Cardiac fibroblast (primary cell): Measurements from ENCODE around the gene CFAP57.
"Not testable (repeated sequence)": the region's sequence is repeated elsewhere in the genome, so short reads cannot be mapped to it uniquely, and the experiment has no call there.

Experiments
- DNase-seq, 2 donors: peaks; one replicate each; pipeline versions ENCODE4 v3.0.0 to v3.0.0-alpha.2; 2010; ENCODE audit warnings: low read depth in 2 of 2
- H3K4me3 ChIP-seq, 2 donors: replicated peaks in 1 of 2; 1 replicate in 1 of 2; 2 replicates in 1 of 2; pipeline ENCODE4 v1.5.1; 2011; ENCODE audit warnings: low read depth in 2 of 2, low read length in 2 of 2, mild to moderate bottlenecking in 2 of 2, moderate library complexity in 1 of 2
- CTCF ChIP-seq: IDR thresholded peaks from one replicate; pipeline ENCODE4 v1.5.1; 2011; ENCODE audit warnings: low read depth, mild to moderate bottlenecking, low read length, inconsistent platforms

The CFAP57 gene

DNA sequence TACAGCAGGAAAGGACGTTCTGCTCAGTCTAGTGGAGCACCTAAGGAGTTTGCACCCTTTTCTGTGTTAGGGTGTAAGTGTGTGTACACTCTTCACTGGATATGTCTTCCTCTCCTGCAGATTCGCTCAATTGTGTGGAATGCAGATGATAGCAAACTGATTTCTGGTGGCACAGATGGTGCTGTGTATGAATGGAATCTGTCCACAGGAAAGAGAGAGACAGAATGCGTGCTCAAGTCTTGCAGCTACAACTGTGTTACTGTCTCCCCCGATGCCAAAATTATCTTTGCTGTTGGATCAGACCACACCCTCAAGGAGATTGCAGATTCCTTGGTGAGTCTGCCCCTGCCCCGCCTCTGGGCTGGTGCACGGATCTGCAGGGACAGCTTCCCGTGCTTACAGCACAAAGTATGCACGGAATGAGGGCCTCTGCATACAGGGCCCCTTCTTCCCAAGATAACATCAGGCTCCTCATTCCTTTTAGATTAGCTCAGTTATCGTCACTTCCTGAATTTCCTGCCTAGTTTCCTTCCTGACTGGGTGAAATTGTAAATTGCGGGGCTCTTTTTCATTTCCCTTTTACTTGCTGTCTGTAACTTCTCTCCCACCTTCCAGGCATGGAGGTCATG, 34.6 kb downstream of the CFAP57 start:
- DNase-seq: peak; percentile 96 to 97
- no peak for TF ChIP-seq CTCF
- peak overlapping the region in 1 of 2 donors; percentile 21 for H3K4me3 ChIP-seq

DNA sequence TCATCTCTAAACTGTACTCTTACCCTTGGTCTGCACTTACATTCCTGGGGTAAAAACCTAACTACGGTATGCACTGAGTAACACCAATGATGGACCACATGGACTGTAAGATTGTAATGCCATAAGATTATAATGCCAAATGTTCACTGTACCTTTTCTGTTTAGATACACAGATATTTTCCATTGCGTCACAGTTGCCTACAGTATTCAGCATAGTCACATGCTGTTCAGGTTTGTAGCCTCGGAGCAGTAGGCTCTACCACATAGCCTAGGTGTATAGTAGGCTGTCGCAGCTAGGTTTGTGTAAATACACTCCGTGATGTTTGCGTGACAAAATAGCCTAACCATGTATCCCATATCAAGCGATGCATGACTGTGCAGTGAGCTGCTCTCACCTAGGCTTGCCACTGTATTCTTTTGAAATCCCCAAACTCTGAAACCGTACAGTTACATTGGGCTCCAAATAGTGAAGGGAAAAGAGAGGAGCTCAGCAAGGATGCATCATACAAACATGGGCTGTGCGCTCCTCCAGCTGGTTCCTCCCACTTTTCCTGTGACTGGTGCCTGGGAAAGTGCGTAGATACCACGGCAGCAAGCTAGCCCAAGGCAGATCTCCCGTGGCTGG, 35.2 kb downstream of the CFAP57 start:
- no peak for TF ChIP-seq CTCF
- peak overlapping the region in 1 of 2 donors; percentile 21 for H3K4me3 ChIP-seq
- DNase-seq: peak; percentile 51 to 84

DNA sequence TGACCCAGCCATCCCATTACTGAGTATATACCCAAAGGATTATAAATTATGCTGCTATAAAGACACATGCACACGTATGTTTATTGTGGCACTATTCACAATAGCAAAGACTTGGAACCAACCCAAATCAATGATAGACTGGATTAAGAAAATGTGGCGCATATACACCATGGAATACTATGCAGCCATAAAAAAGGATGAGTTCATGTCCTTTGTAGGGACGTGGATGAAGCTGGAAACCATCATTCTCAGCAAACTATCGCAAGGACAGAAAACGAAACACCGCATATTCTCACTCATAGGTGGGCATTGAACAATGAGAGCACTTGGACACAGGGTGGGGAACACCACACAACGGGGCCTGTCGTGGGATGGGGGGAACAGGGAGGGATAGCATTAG, 36.1 kb downstream of the CFAP57 start:
- not testable (repeated sequence) for H3K4me3 ChIP-seq

GRCh38 chr1:43214501-43215444, 42.6 kb downstream of the CFAP57 start:
- no peak overlapping the region for H3K4me3 ChIP-seq
- DNase-seq: peak; percentile 37 to 59
- no peak for TF ChIP-seq CTCF

More for the DNA sequence above, 36.1 kb downstream of the CFAP57 start:
- DNase-seq: not testable (repeated sequence)

- no peak overlapping the region for H3K4me3 ChIP-seq
- no peak for TF ChIP-seq CTCF
- no peak for DNase-seq
Observed at GRCh38 chr1:43217747-43218146, 45.6 kb downstream of the CFAP57 start.

- TF ChIP-seq CTCF: no peak
- DNase-seq: no peak
Observed at GRCh38 chr1:43220905-43221778, 49.0 kb downstream of the CFAP57 start.

More at GRCh38 chr1:43220905-43221778, 49.0 kb downstream of the CFAP57 start:
- H3K4me3 ChIP-seq: no peak overlapping the region
